SIG-M5 (cell line): ENCODE measurements around the gene ZNF148.

Experiments used
- DNase-seq: peaks from one replicate; lab custom pipeline; 2025; lab: John Stamatoyannopoulos, UW

The ZNF148 gene

GRCh38 chr3:125220183-125220582, 154.9 kb downstream of the ZNF148 start:
- no peak for DNase-seq

GRCh38 chr3:125219261-125219701, 155.8 kb downstream of the ZNF148 start:
- DNase-seq: no peak

- no peak for DNase-seq
Observed at GRCh38 chr3:125214738-125215137, 160.4 kb downstream of the ZNF148 start.

GRCh38 chr3:125213946-125214542, 161.1 kb downstream of the ZNF148 start:
- no peak for DNase-seq

GRCh38 chr3:125213364-125213755, 161.8 kb downstream of the ZNF148 start:
- DNase-seq: no peak

- DNase-seq: no peak
Observed at GRCh38 chr3:125212509-125213363, 162.4 kb downstream of the ZNF148 start, which contains the start of gene SLC12A8. Gene SLC12A8 (minus strand): TSS chr3:125212748. CDS start chr3:125211349, 1,399 bp downstream.

- no peak for DNase-seq
Observed at GRCh38 chr3:125212091-125212508, 163.0 kb downstream of the ZNF148 start.

- no peak for DNase-seq
Observed at GRCh38 chr3:125211523-125212090, 163.5 kb downstream of the ZNF148 start.

- DNase-seq: no peak
Observed at GRCh38 chr3:125207949-125208568, 167.1 kb downstream of the ZNF148 start.

- DNase-seq: no peak
Observed at GRCh38 chr3:125207507-125207906, 167.6 kb downstream of the ZNF148 start.

GRCh38 chr3:125206934-125207333, 168.2 kb downstream of the ZNF148 start:
- DNase-seq: no peak

- no peak for DNase-seq
Observed at GRCh38 chr3:125203731-125204130, 171.4 kb downstream of the ZNF148 start.

GRCh38 chr3:125202197-125202596, 172.9 kb downstream of the ZNF148 start:
- DNase-seq: no peak

GRCh38 chr3:125200731-125201139, 174.4 kb downstream of the ZNF148 start:
- DNase-seq: no peak

GRCh38 chr3:125194849-125195601, 180.1 kb downstream of the ZNF148 start:
- no peak for DNase-seq

- DNase-seq: no peak
Observed at GRCh38 chr3:125194061-125194848, 180.9 kb downstream of the ZNF148 start.

GRCh38 chr3:125192190-125193035, 182.7 kb downstream of the ZNF148 start:
- DNase-seq: no peak

GRCh38 chr3:125191730-125192129, 183.4 kb downstream of the ZNF148 start:
- DNase-seq: no peak

- no peak for DNase-seq
Observed at GRCh38 chr3:125191256-125191655, 183.9 kb downstream of the ZNF148 start.

GRCh38 chr3:125190786-125191185, 184.3 kb downstream of the ZNF148 start:
- DNase-seq: no peak
